GM19328 (cell line): ENCODE measurements around the gene SMPD3.
"Not testable (repeated sequence)": the region's sequence is repeated elsewhere in the genome, so short reads cannot be mapped to it uniquely, and the experiment has no call there.

Experiments
- ATAC-seq: cut with Tn5 transposase; IDR thresholded peaks from one replicate; pipeline ENCODE4 v1.9.1; 2021; ENCODE audit warnings: mild to moderate bottlenecking, moderate library complexity; ENCODE audit not compliant: unreplicated experiment

SMPD3 gene

GRCh38 chr16:68448360-68448970 lies at the start of gene SMPD3:
TSS of gene SMPD3 (minus strand) at chr16:68448508. CDS start at chr16:68372181, 76,327 bp downstream.
- ATAC-seq = peak; percentile 91

DNA sequence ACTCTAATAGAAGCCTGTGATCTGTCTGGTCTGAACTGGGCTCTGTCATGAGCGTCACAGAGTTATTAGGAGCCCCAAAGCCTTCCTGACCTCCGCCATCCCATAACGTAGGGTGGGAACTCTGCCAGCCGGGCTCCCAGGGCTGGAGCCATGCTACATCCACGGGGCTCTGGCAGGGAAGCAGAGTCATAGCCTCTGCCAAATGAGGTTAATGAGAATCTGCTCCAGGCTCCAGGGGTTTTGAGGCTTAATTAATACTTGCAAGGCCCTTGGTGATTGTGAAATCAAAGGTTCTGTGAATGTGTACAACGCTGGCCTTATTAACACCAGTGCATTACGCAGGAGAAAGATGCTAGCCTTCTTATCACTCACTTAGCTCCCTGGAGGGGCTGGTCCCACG lies 48.4 kb upstream of the SMPD3 start:
- ATAC-seq = no peak

DNA sequence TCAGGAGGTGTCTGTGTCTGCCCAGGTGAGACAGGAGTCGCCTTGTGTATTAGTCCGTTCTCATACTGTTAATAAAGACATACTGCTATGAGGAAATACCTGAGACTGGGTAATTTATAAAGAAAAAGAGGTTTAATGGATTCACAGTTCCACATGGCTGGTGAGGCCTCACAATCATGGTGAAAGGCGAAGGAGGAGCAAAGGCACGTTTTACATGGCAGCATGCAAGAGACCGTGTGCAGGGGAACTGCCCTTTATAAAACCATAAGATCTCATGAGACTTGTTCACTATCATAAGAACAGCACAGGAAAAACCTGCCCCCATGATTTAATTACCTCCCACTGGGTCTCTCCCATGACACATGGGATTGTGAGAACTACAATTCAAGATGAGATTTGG lies 46.0 kb upstream of the SMPD3 start:
- ATAC-seq = not testable (repeated sequence)

DNA sequence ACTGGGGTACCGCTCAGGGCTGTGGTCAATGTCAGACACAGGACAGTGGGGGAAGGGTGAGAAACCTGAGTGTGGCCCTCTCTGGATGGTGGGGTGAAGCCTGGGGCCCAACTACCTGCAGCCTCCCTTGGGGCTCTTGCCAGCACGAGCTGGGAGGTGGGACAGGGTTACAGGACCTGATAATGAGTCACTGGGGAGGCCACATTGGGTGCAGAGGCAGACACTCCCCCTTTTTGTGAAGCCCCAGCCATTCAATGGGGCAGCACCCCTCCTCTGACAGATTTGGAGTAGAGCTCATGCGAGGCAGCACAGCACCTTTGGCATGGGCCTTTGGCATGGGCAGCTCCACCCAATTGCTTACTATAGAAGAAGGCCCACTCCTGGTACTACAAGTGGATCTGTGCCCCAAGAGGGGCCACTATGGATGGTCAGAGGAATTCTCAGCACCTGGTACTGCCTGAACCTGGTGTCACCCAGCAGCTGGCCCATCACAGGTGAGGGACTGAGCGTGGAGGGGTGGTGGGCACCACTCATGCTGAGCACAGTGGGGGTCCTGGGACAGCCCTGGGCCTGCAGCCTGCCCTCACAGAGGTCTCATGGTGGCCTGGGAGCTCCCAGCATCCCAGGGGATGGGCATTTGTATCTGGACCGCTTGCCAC lies 45.2 kb upstream of the SMPD3 start:
- no peak for ATAC-seq

- no peak for ATAC-seq
Observed at GRCh38 chr16:68492543-68493411, 44.5 kb upstream of the SMPD3 start.

GRCh38 chr16:68492151-68492542 lies 43.8 kb upstream of the SMPD3 start:
- no peak for ATAC-seq

DNA sequence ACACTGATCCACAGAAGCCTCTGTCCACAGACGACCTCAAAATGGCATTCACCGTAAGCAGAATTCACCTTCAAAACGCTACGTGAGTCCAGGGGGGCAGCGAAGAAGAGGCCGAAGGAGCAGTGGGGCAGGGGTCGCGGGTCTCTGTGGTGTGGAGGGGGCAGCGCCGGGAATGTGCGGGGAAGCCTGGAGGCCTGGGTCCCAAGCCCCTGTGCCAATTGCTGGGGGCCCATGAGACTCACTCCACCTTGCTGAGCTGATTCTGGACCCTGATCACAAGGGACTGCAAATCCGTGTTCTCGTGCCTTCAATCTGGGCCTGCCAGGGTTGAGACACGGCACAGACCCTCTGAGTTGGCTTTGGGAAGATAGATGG lies 43.3 kb upstream of the SMPD3 start:
- ATAC-seq = no peak

DNA sequence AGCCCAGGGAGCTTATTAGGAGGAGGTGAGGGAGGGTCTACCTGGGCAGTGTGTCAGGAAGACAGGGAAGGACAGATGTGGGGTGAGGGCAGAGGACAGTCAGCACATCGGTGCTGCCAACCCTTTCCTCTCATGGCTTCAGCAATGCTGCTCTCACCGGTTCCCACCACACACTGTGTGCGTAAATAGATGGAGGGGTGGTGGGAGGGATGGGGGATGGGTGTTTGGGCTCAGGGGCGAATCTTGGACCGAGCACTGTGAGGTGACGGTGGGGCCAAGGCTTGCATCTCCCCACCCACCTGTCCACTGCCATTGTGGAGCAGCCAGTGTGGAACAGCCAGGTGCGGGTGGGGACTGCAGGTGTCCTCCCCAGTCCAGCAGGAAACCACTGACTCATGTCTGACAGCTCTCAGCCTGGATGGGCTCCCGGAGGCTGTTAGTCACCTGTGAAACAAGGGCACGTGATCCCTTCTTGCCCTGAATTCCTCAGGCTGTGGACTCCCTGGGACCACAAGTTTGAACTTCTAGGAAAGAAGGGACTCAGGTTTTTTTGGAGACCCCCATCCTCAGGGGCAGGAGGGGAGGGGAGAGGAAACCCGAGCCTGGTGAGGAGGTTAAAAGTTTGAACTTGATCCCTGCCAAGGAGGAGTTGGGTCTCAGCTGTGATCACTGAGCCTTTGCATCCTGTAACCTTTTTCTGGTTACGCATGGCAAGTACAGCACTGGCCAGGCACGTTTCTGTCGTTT lies 42.7 kb upstream of the SMPD3 start:
- no peak for ATAC-seq

DNA sequence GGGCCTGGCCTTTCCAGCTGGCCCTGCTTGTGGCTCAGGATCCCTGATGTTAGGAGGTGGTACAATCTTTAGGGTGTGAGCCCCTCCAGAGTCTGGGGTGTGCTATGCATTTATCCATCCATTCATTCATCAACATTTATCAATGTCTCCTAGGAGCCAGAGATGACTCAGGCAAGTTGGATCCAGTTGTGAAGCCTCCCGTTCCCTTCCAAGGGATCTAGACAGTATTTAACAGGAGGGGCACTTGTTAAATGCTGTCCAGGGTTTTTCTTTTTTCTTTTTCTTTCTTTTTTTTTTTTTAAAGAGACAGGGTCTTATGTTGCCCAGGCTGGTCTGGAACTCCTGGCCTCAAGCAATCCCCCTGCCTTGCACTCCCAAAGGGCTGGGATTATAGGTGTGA lies 42.0 kb upstream of the SMPD3 start:
- no peak for ATAC-seq

- ATAC-seq = no peak
Observed at GRCh38 chr16:68488554-68488953, 40.2 kb upstream of the SMPD3 start.

DNA sequence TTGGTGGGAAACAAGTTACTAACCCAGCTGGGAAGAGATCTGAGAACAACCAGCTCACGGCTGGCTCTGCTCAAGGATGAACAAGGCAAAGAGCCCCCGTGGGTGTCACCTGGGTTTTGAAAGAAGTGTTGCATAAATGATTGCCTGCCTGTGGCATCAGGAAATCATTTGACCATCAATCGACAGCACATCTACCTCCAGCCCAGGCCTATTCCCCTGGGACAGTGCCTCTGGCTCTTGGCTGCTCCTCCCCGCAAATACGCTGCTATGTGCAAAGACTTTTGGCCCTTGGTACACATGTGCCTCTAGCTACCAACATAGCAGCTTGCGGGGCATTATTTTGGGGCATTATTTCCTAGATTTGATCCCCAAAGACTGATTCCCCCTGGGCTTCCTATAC lies 39.4 kb upstream of the SMPD3 start:
- no peak for ATAC-seq

GRCh38 chr16:68487203-68487514 lies 38.9 kb upstream of the SMPD3 start:
- no peak for ATAC-seq

DNA sequence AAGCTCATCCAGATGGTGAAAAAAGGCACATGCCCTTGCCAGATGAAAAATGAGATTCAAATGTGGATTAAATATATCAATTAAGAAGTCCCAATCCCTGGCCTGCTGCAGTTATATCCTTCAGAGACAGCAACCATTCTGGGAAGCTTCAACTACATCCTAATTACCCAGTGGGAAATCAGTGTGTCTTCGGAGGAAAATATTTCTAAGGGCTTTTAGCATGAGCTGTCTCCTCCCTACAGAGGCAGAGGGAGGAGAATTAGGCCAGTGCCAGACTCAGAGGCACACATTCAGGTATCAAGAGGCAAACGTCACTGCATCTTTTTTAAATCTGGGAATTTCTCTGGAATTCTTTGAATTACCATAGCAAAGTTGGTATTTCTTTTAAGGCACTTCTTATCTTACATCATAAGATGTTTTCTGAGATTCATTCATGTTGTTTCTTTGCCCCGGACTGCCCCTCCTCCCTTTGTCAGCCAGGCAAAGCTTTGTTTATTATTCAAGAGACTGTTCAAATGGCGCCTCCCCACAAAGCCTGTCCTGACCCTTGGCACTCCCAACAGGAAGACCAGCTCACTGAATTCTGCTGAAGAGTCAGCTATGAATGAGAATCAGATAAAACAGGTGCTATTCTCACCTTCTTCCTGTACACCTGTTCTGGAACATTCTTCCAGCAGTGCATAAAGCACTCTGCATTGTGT lies 38.3 kb upstream of the SMPD3 start:
- no peak for ATAC-seq

DNA sequence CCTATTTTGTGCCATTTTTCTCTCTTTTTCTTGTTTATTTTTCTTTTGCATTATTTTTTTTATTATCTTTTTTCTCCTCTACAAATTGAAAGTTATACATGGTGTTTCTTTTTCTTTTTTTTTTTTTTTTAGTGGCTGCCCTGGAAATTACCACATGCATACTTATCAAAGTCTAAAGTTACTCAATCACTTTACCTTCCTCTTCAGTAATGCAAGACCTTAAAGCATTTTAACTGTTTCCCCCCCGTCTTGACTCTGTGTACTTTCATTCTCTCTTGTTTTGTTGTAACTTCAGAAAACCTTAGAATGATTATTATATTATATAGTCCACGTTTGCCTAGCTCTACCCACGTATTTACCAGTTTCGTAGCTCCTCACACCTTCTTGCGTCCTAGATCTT lies 33.3 kb upstream of the SMPD3 start:
- ATAC-seq = no peak

GRCh38 chr16:68480084-68480995 lies 32.0 kb upstream of the SMPD3 start:
- no peak for ATAC-seq

- no peak for ATAC-seq
Observed at GRCh38 chr16:68479271-68479670, 31.0 kb upstream of the SMPD3 start.

DNA sequence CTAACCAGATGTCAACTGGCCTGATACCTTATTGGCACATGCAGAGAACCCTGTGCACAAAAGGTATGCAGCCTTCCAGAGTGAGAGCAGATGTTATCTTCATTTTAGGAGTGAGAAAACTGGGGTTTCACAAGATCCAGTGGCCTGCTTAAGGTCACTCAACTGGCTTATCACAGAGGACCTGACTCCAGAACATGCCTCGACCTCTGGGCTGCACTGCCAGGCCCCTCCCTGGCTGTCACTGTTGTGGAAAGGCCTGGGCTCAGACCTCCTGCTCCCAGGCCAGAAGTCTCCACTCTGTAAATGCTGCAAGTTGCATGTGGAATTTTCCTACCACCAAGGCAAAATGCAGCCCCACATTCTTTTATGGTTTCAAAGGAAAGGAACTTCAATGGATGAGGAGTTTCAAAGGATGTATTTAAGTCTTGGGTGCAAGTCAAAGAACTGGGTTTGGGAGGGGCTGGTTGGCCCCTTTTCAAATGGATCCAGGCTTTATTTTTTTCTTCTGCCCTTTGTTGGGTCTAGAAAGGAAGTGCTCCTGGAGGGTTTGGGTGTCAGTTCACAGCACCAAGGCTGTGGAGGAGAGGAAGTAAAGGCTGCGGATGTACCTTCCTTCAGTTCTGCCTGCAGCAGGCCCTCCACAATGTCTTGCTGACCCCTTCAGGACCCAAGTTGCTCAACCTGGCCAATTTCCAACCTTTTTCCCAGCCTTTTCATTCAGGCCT lies 30.4 kb upstream of the SMPD3 start:
- no peak for ATAC-seq

DNA sequence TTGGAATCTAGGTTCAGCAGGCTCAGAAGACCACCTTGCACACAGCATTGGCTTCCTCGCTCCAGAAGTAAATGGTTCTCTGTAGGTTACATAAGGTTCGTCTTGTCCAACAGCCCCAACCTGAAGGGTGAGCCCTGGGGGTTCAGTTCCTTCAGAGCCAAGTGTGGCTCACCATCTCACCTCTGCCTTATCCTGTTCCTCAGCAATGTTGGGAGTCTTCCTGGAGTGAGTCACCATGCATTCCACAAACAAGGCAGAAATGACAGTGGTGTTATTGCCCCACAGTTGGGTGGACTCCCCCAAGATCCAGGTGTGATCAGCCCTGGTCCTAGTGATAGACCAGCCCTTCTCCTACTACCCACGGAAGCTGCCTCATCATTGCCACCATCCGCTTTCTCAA lies 26.8 kb upstream of the SMPD3 start:
- no peak for ATAC-seq

DNA sequence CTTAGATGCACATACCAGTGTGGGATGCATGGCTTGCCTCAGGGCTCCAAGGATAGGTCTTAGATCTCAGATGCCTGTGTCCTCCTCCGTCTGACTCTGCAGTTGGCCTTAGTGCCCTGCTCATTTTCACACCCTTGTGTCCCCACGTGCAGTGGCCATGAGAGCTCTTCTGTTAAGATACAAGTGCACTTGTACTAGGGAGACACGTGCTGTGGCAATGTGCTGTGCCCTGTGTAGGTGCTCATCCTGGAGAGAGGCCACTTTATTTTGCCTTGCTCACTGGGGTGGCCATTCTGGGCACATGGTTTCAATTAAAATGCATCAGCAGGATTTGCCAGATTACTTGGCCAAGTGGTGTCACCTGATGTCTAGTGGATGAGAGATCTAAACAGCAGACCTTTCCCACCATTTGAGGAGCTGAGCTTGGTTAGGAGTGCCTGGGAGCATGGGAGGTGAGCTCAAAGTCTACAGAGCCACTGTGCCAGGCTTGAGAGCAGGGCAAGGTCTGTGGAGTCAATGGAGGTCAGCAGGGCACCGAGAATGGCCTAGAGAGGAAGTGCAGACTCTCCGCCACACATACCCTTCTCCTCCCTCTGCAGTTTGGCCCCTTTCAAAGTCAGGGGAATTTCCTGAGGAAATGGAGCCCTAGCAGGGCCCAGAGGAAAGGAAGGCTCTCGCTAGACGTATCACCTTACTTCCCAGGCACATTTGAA lies 25.2 kb upstream of the SMPD3 start:
- no peak for ATAC-seq
